DOHH2 (cell line): ENCODE measurements around the gene OR4D9.

Experiments
- H3F3A ChIP-seq: fragments of 200-600 bp; sonication (generic), shearing (Covaris generic); 2 replicates; pipeline ENCODE4 v1.6.0; 2016; ENCODE audit warnings: antibody characterized with exemption, mild to moderate bottlenecking; ENCODE audit not compliant: control insufficient read depth, insufficient read depth
- H3K27ac ChIP-seq: fragments of 200-600 bp; sonication (generic); 2 replicates; pipeline ENCODE4 v1.5.1; 2014; ENCODE audit warnings: low read depth, mild to moderate bottlenecking, low read length, moderate library complexity
- H3K27me3 ChIP-seq: fragments of 200-600 bp; sonication (generic); 2 replicates; pipeline ENCODE4 v1.6.1; 2014; ENCODE audit warnings: mild to moderate bottlenecking, low read length, mixed read lengths; ENCODE audit not compliant: control insufficient read depth
- H3K36me3 ChIP-seq: fragments of 200-600 bp; sonication (generic); 2 replicates; pipeline ENCODE4 v1.6.1; 2014; ENCODE audit warnings: mild to moderate bottlenecking, low read length, moderate library complexity, mixed read lengths; ENCODE audit not compliant: control insufficient read depth
- H3K4me1 ChIP-seq: fragments of 200-600 bp; sonication (generic); 2 replicates; pipeline ENCODE4 v1.6.1; 2014; ENCODE audit warnings: mild to moderate bottlenecking, low read length, mixed read lengths; ENCODE audit not compliant: control insufficient read depth
- H3K4me2 ChIP-seq: fragments of 200-600 bp; sonication (generic); 2 replicates; pipeline ENCODE4 v1.6.0; 2014; ENCODE audit warnings: mild to moderate bottlenecking, low read length, moderate library complexity
- H3K4me3 ChIP-seq: fragments of 200-600 bp; sonication (generic); 2 replicates; pipeline ENCODE4 v1.5.1; 2014; ENCODE audit warnings: mild to moderate bottlenecking, low read length, mixed read lengths
- H3K79me2 ChIP-seq: fragments of 200-600 bp; sonication (generic); 2 replicates; pipeline ENCODE4 v1.6.1; 2014; ENCODE audit warnings: mild to moderate bottlenecking, low read length, mixed read lengths; ENCODE audit not compliant: control insufficient read depth
- H3K9me2 ChIP-seq: fragments of 200-600 bp; sonication (generic); replicated peaks from 2 replicates; pipeline ENCODE4 v1.6.1; 2014; ENCODE audit warnings: mild to moderate bottlenecking, low read length, mixed read lengths; ENCODE audit not compliant: control insufficient read depth
- H3K9me3 ChIP-seq: fragments of 200-600 bp; sonication (generic); 2 replicates; pipeline ENCODE4 v1.6.1; 2014; ENCODE audit warnings: antibody characterized with exemption, low read length, mixed read lengths; ENCODE audit not compliant: control insufficient read depth, insufficient read depth
- H4K20me1 ChIP-seq: fragments of 200-600 bp; sonication (generic); 2 replicates; pipeline ENCODE4 v1.6.0; 2014; ENCODE audit warnings: low read depth, mild to moderate bottlenecking, antibody characterized with exemption, low read length, moderate library complexity; ENCODE audit not compliant: control insufficient read depth, insufficient read depth
- CTCF ChIP-seq: fragments of 200-600 bp; sonication (generic); IDR thresholded peaks from one replicate; pipeline ENCODE4 v1.5.1; 2014; ENCODE audit warnings: antibody characterized with exemption, mild to moderate bottlenecking, low read depth, low read length; ENCODE audit not compliant: poor library complexity, severe bottlenecking
- EZH2phosphoT487 ChIP-seq: fragments of 200-600 bp; sonication (generic); IDR thresholded peaks from 2 replicates; pipeline ENCODE4 v1.6.1; 2017; ENCODE audit warnings: borderline replicate concordance, mild to moderate bottlenecking, antibody characterized with exemption, low read length, moderate library complexity, mixed read lengths

The OR4D9 gene

GRCh38 chr11:59560702-59561473 lies 49.5 kb downstream of the OR4D9 start:
- Histone ChIP-seq H3K27ac (peak overlapping the region; percentile 55), H3K4me3 (peak overlapping the region; percentile 99), H3K9me2 (no peaks in the 10 kb centered on the region), H3K4me2 (peak overlapping the region; percentile 95), H3K36me3 (peaks cover 3% of the 10 kb centered on the region; the same call in 1 of the 2 replicates), H4K20me1 (no peaks in the 10 kb centered on the region), H3F3A (peaks cover 17% of the 10 kb centered on the region), H3K9me3 (no peaks in the 10 kb centered on the region), H3K4me1 (peaks cover 37% of the 10 kb centered on the region), H3K79me2 (no peaks in the 10 kb centered on the region), H3K27me3 (no peaks in the 10 kb centered on the region)
- no peak; the same call in 1 of the 2 replicates for TF ChIP-seq EZH2phosphoT487
- TF ChIP-seq CTCF = no peak

GRCh38 chr11:59562292-59562691 lies 51.0 kb downstream of the OR4D9 start:
- Histone ChIP-seq H3K9me2 (no peaks in the 10 kb centered on the region), H3K9me3 (no peaks in the 10 kb centered on the region), H3K4me3 (no peak overlapping the region), H3K36me3 (peaks cover 3% of the 10 kb centered on the region; the same call in 1 of the 2 replicates), H4K20me1 (no peaks in the 10 kb centered on the region), H3K27me3 (no peaks in the 10 kb centered on the region), H3K27ac (no peak overlapping the region), H3K4me2 (no peak overlapping the region), H3K79me2 (no peaks in the 10 kb centered on the region), H3K4me1 (peaks cover 25% of the 10 kb centered on the region), H3F3A (peaks cover 13% of the 10 kb centered on the region)
- no peak for TF ChIP-seq EZH2phosphoT487
- no peak for TF ChIP-seq CTCF
